H1 (cell line): ENCODE data around the gene ACER3. TPM values are rescaled to one million over a fixed set of nuclear protein-coding genes. Genes with fewer than 3 reads are reported as not detected.

Experiments
- CTCF ChIA-PET: fragments of 300-600 bp; sonication (Branson Sonifier 250); formaldehyde crosslinking; loops from one replicate; lab custom pipeline; 2021; ENCODE audit not compliant: partially characterized antibody; lab: Charles Lee
- POLR2A ChIA-PET: fragments of 300-600 bp; sonication (Branson Sonifier 250); formaldehyde crosslinking; loops from one replicate; lab custom pipeline; 2021; ENCODE audit warnings: inconsistent platforms; ENCODE audit not compliant: partially characterized antibody; lab: Charles Lee
- DNase-seq, 2 experiments: peaks; one replicate each; pipeline versions ENCODE4 v3.0.0 to v3.0.0-alpha.2; 2010 to 2022; ENCODE audit warnings: low spot score in 2 of 2, low read depth in 1 of 2, mixed read lengths in 1 of 2
- FAIRE-seq: peaks from 2 replicates; lab custom pipeline; 2011; peaks lifted over from hg19 to GRCh38; lab: Jason Lieb, UNC
- H2AFZ ChIP-seq: 2 replicates; pipeline ENCODE4 v1.8.1; 2012; ENCODE audit warnings: low read length, inconsistent platforms
- H2AK5ac ChIP-seq: 2 replicates; pipeline ENCODE4 v1.6.1; 2013; ENCODE audit warnings: low read depth, low read length
- H2BK120ac ChIP-seq: replicated peaks from 2 replicates; pipeline ENCODE3; 2013; ENCODE audit warnings: low read depth, low read length, inconsistent platforms
- H2BK12ac ChIP-seq: 2 replicates; pipeline ENCODE4 v1.6.1; 2013; ENCODE audit warnings: low read depth, low read length
- H2BK15ac ChIP-seq: 2 replicates; pipeline ENCODE4 v1.6.1; 2013; ENCODE audit warnings: low read length
- H2BK20ac ChIP-seq: 2 replicates; pipeline ENCODE4 v1.6.1; 2013; ENCODE audit warnings: low read length
- H2BK5ac ChIP-seq: 2 replicates; pipeline ENCODE4 v1.6.1; 2013; ENCODE audit warnings: low read depth, low read length
- H3K14ac ChIP-seq: 2 replicates; pipeline ENCODE4 v1.6.1; 2013; ENCODE audit warnings: inconsistent platforms; ENCODE audit not compliant: insufficient read length
- H3K18ac ChIP-seq: 2 replicates; pipeline ENCODE4 v1.6.1; 2013; ENCODE audit warnings: low read length; ENCODE audit errors: extremely low read depth
- H3K23ac ChIP-seq: 2 replicates; pipeline ENCODE4 v1.6.1; 2013; ENCODE audit warnings: inconsistent platforms; ENCODE audit not compliant: insufficient read length
- H3K23me2 ChIP-seq: 2 replicates; pipeline ENCODE4 v1.6.1; 2013; ENCODE audit warnings: low read depth, low read length
- H3K27ac ChIP-seq: 2 replicates; pipeline ENCODE4 v1.6.1; 2011; ENCODE audit warnings: low read depth, low read length, inconsistent platforms
- H3K27me3 ChIP-seq, 4 experiments: replicated peaks in 1 of 4; 1 replicate in 1 of 4; 2 replicates in 3 of 4; pipeline versions ENCODE4 v1.6.1 to v1.8.1; 2011 to 2013; ENCODE audit warnings: low read length in 3 of 4, mild to moderate bottlenecking in 3 of 4, inconsistent platforms in 2 of 4, mixed read lengths in 2 of 4, moderate library complexity in 1 of 4; ENCODE audit not compliant: control insufficient read depth in 3 of 4, insufficient read depth in 3 of 4; ENCODE audit errors: extremely low read depth in 1 of 4
- H3K36me3 ChIP-seq, 4 experiments: 2 replicates each; pipeline versions ENCODE4 v1.6.1 to v1.8.1; 2011 to 2013; ENCODE audit warnings: mild to moderate bottlenecking in 4 of 4, low read length in 3 of 4, moderate library complexity in 2 of 4, control low read depth in 1 of 4, inconsistent platforms in 1 of 4; ENCODE audit not compliant: insufficient read depth in 4 of 4, control insufficient read depth in 2 of 4
- H3K4ac ChIP-seq: replicated peaks from 2 replicates; pipeline ENCODE3; 2013; ENCODE audit warnings: low read length, low read depth, mixed read lengths, inconsistent platforms; ENCODE audit not compliant: insufficient read length
- H3K4me1 ChIP-seq, 4 experiments: replicated peaks in 1 of 4; 1 replicate in 1 of 4; 2 replicates in 3 of 4; pipeline versions ENCODE4 v1.6.1 to v1.8.1; 2011 to 2013; ENCODE audit warnings: low read length in 3 of 4, inconsistent platforms in 2 of 4, mixed read lengths in 1 of 4; ENCODE audit not compliant: insufficient read depth in 4 of 4, control insufficient read depth in 3 of 4
- H3K4me2 ChIP-seq, 2 experiments: 2 replicates each; pipeline versions ENCODE4 v1.6.1 to v1.8.1; 2011 to 2013; ENCODE audit warnings: low read depth in 2 of 2, low read length in 2 of 2, control low read depth in 1 of 2, inconsistent platforms in 1 of 2, mild to moderate bottlenecking in 1 of 2; ENCODE audit not compliant: insufficient read depth in 1 of 2
- H3K4me3 ChIP-seq, 4 experiments: fragments of 200-600, 300-600 bp in 1 of 4; sonication (generic), shearing (Covaris generic), sonication (Bioruptor Twin) in 1 of 4; 2 replicates each; pipeline versions ENCODE4 v1.5.1 to v1.8.1; 2011 to 2016; ENCODE audit warnings: low read length in 4 of 4, low read depth in 3 of 4, control low read depth in 2 of 4, inconsistent platforms in 2 of 4, mild to moderate bottlenecking in 2 of 4, mixed read lengths in 1 of 4, moderate library complexity in 1 of 4; ENCODE audit not compliant: insufficient read depth in 2 of 4; ENCODE audit errors: extremely low read depth in 1 of 4
- H3K56ac ChIP-seq: replicated peaks from 2 replicates; pipeline ENCODE3; 2013; ENCODE audit warnings: low read depth, mild to moderate bottlenecking, mixed read lengths, low read length, inconsistent platforms; ENCODE audit not compliant: insufficient read length
- H3K79me1 ChIP-seq: 2 replicates; pipeline ENCODE4 v1.6.1; 2013; ENCODE audit warnings: low read depth, low read length, control low read depth
- H3K79me2 ChIP-seq, 2 experiments: 2 replicates each; pipeline versions ENCODE4 v1.6.1 to v1.8.1; 2012 to 2013; ENCODE audit warnings: low read length in 2 of 2, mild to moderate bottlenecking in 2 of 2, inconsistent platforms in 1 of 2; ENCODE audit not compliant: insufficient read depth in 2 of 2, control insufficient read depth in 1 of 2
- H3K9ac ChIP-seq, 4 experiments: replicated peaks in 1 of 4; 1 replicate in 1 of 4; 2 replicates in 3 of 4; pipeline versions ENCODE4 v1.6.1 to v1.8.1; 2011 to 2013; ENCODE audit warnings: low read depth in 3 of 4, low read length in 3 of 4, control low read depth in 2 of 4, mild to moderate bottlenecking in 2 of 4, moderate library complexity in 2 of 4, inconsistent platforms in 1 of 4; ENCODE audit errors: extremely low read depth in 1 of 4
- H3K9me3 ChIP-seq, 2 experiments: 2 replicates each; pipeline versions ENCODE4 v1.6.1 to v1.8.1; 2012 to 2013; ENCODE audit warnings: mild to moderate bottlenecking in 2 of 2, moderate library complexity in 2 of 2, control low read depth in 1 of 2, inconsistent platforms in 1 of 2, low read depth in 1 of 2, low read length in 1 of 2, mixed read lengths in 1 of 2; ENCODE audit not compliant: insufficient read depth in 2 of 2
- H4K20me1 ChIP-seq, 2 experiments: replicated peaks in 1 of 2; 2 replicates each; pipeline versions ENCODE3 to v1.8.1; 2011 to 2013; ENCODE audit warnings: inconsistent platforms in 2 of 2, low read length in 2 of 2, mild to moderate bottlenecking in 1 of 2; ENCODE audit not compliant: insufficient read depth in 2 of 2, control insufficient read depth in 1 of 2
- H4K5ac ChIP-seq: 2 replicates; pipeline ENCODE4 v1.6.1; 2013; ENCODE audit warnings: low read length, low read depth, mixed read lengths, inconsistent platforms; ENCODE audit not compliant: insufficient read length
- H4K8ac ChIP-seq: 2 replicates; pipeline ENCODE4 v1.8.0; 2013; ENCODE audit warnings: mild to moderate bottlenecking, moderate library complexity, low read length, inconsistent platforms; ENCODE audit not compliant: insufficient read depth; ENCODE audit errors: extremely low read depth
- H4K91ac ChIP-seq: replicated peaks from 2 replicates; pipeline ENCODE3; 2013; ENCODE audit warnings: low read length, mixed read lengths, inconsistent platforms; ENCODE audit not compliant: insufficient read length
- ASH2L ChIP-seq: fragments of 200-600, 300-600 bp; sonication (generic); IDR thresholded peaks from one replicate; pipeline ENCODE4 v1.7.1; 2017; ENCODE audit warnings: low read length
- CBX8 ChIP-seq: fragments of 300-800, 300-1000 bp; sonication (generic); IDR thresholded peaks from 2 replicates; pipeline ENCODE4 v1.7.1; 2016; ENCODE audit warnings: low read depth, low read length, borderline replicate concordance
- CHD1 ChIP-seq: IDR thresholded peaks from 2 replicates; pipeline ENCODE4 v1.6.1; 2012; ENCODE audit warnings: low read depth, low read length, improper control_type of control experiment
- EZH2 ChIP-seq: fragments of 200-600 bp; sonication (generic); IDR thresholded peaks from 2 replicates; pipeline ENCODE4 v1.7.1; 2012; ENCODE audit warnings: low read depth, mild to moderate bottlenecking, moderate library complexity, low read length, inconsistent platforms; ENCODE audit not compliant: severe bottlenecking
- FOSL1 ChIP-seq: IDR thresholded peaks from 2 replicates; pipeline ENCODE4 v1.6.1; 2011; ENCODE audit warnings: mild to moderate bottlenecking, low read depth, low read length, moderate library complexity; ENCODE audit not compliant: insufficient read depth
- HDAC6 ChIP-seq: IDR thresholded peaks from one replicate; pipeline ENCODE4 v1.7.1; 2012; ENCODE audit warnings: low read depth, mild to moderate bottlenecking, inconsistent platforms, low read length, moderate library complexity
- KDM4A ChIP-seq: IDR thresholded peaks from one replicate; pipeline ENCODE4 v1.7.1; 2012; ENCODE audit warnings: low read depth, mild to moderate bottlenecking, moderate library complexity, low read length, inconsistent platforms; ENCODE audit not compliant: severe bottlenecking
- NANOG ChIP-seq: IDR thresholded peaks from 2 replicates; pipeline ENCODE4 v1.6.1; 2011; ENCODE audit warnings: low read length, low read depth, mild to moderate bottlenecking, inconsistent platforms; ENCODE audit not compliant: insufficient read depth, poor library complexity, severe bottlenecking
- NRF1 ChIP-seq: IDR thresholded peaks from 2 replicates; pipeline ENCODE4 v1.6.1; 2011; ENCODE audit warnings: mild to moderate bottlenecking, low read depth, low read length, improper control_type of control experiment
- POLR2AphosphoS5 ChIP-seq: IDR thresholded peaks from 2 replicates; pipeline ENCODE4 v1.6.1; 2011; ENCODE audit warnings: low read depth, low read length
- SP2 ChIP-seq: IDR thresholded peaks from 2 replicates; pipeline ENCODE4 v1.6.1; 2012; ENCODE audit warnings: mild to moderate bottlenecking, low read length, inconsistent platforms
- SRF ChIP-seq: IDR thresholded peaks from 2 replicates; pipeline ENCODE4 v1.6.1; 2011; ENCODE audit warnings: mild to moderate bottlenecking, low read depth, low read length, moderate library complexity
- SUZ12 ChIP-seq: fragments of 200-600 bp; sonication (generic); IDR thresholded peaks from 2 replicates; pipeline ENCODE4 v1.6.1; 2012; ENCODE audit warnings: mild to moderate bottlenecking, inconsistent platforms, low read length, moderate library complexity, mixed read lengths
- TAF1 ChIP-seq: IDR thresholded peaks from 2 replicates; pipeline ENCODE4 v1.6.1; 2011; ENCODE audit warnings: mild to moderate bottlenecking, low read depth, low read length
- WGBS, 2 experiments: shearing (Covaris generic) in 1 of 2; methylation state at CpG; one replicate each; pipeline versions ENCODE4 v1.1.6 to v1.1.7; 2013 to 2015; ENCODE audit warnings: low lambda C conversion rate in 2 of 2, mixed read lengths in 2 of 2, inconsistent platforms in 1 of 2, low coverage in 1 of 2, missing lambda C conversion rate in 1 of 2; ENCODE audit not compliant: insufficient replicate concordance in 2 of 2, insufficient coverage in 1 of 2, insufficient read length in 1 of 2; ENCODE audit errors: extremely low coverage in 1 of 2, missing lambda C conversion rate in 1 of 2; 5-methylcytosine and 5-hydroxymethylcytosine counted together
- polyA plus RNA-seq, 7 experiments: library from polyadenylated mRNA; depleted of rRNA in 3 of 7; stranded (reverse) in 5 of 7; unstranded in 2 of 7; fragments of >200 nt in 5 of 7; fragments of 200-250 nt in 2 of 7; gene quantifications; 1 replicate in 5 of 7; 2 replicates in 1 of 7; 4 replicates in 1 of 7; pipeline versions ENCODE4 v1.2.1 to v1.2.3, GENCODE V29; 2011 to 2013; ENCODE audit warnings: missing spikeins in 2 of 7, mixed read lengths in 2 of 7
- total RNA-seq: library from RNA; stranded (reverse); fragmentation: NEBNext Ultra II Directional; extraction: Animal tissue kit (Norgen Biotek cat#: 25700); gene quantifications from 2 replicates; pipeline ENCODE4 v1.2.1, GENCODE V29; 2021

Gene ACER3
- total and polyA plus RNA-seq, 2 of the 8 experiments (the other 6 are each of a cell fraction or from before 2014, with no cell fraction given): 5.7 to 16.2 TPM

GRCh38 chr11:76977791-76978190, 117.1 kb downstream of the ACER3 start:
- no peak overlapping the region for H2BK5ac ChIP-seq
- TF ChIP-seq ASH2L (no peak), TAF1 (no peak), FOSL1 (no peak), SUZ12 (no peak), HDAC6 (no peak), NANOG (no peak), KDM4A (no peak), CBX8 (no peak), POLR2AphosphoS5 (no peak), CHD1 (no peak), EZH2 (no peak), NRF1 (no peak), SP2 (no peak), SRF (no peak)
- no peak for FAIRE-seq

More at GRCh38 chr11:76977791-76978190, 117.1 kb downstream of the ACER3 start:
- no peaks in the 10 kb centered on the region for H3K79me2 ChIP-seq
- H3K4me1 ChIP-seq: no peaks in the 10 kb centered on the region
- ChIA-PET CTCF (interaction anchor here (1.0 to 1.8 kb wide), 6 partner anchors 10 to 255 kb away, joined by 3 to 5 read pairs (median 4); no protein-coding TSS in a partner anchor), POLR2A (no interaction called here)
- H3K27ac ChIP-seq: no peak overlapping the region
- no peak overlapping the region for H3K23ac ChIP-seq
- no peak overlapping the region for H2BK20ac ChIP-seq
- H3K4me3 ChIP-seq: no peak overlapping the region
- no peak overlapping the region for H4K5ac ChIP-seq
- H3K9ac ChIP-seq: no peak overlapping the region
- no peak overlapping the region for H4K91ac ChIP-seq
- no peak overlapping the region for H3K4ac ChIP-seq
- H3K9me3 ChIP-seq: no peaks in the 10 kb centered on the region
- H3K79me1 ChIP-seq: no peaks in the 10 kb centered on the region
- no peak overlapping the region for H3K56ac ChIP-seq
- 89% methylated on average over 7 of the region's 8 CpGs; no CpG with 5 or more reads in 1 of the 2 experiments for WGBS, 2 experiments
- DNase-seq: no peak
- H3K27me3 ChIP-seq: no peaks in the 10 kb centered on the region
- no peaks in the 10 kb centered on the region for H4K20me1 ChIP-seq
- H3K23me2 ChIP-seq: no peaks in the 10 kb centered on the region
- H2BK120ac ChIP-seq: no peak overlapping the region
- no peak overlapping the region for H2AFZ ChIP-seq
- no peak overlapping the region for H2BK15ac ChIP-seq
- peak overlapping the region; percentile 35; the same call in 1 of the 2 replicates for H4K8ac ChIP-seq
- H2AK5ac ChIP-seq: no peak overlapping the region
- H3K36me3 ChIP-seq: no peaks in the 10 kb centered on the region
- no peak overlapping the region for H2BK12ac ChIP-seq
- no peak overlapping the region for H3K14ac ChIP-seq
- no peak overlapping the region for H3K18ac ChIP-seq
- no peak overlapping the region for H3K4me2 ChIP-seq
